Measurements from ENCODE around the gene PNPLA8.

Gene PNPLA8

GRCh38 chr7:108421720-108422331, 104.1 kb downstream of the PNPLA8 start:
- no peak for TF ChIP-seq CTCF (IDR thresholded peaks at IDR 0.05; ENCODE audit: low read length, missing control alignments)
- H3K4me3 ChIP-seq (replicated peaks; ENCODE audit: low read depth, low read length), result no peak overlapping the region
- DNase-seq (ENCODE audit: low read depth), result no peak

All from fibroblast of pulmonary artery (primary cell).